CD4-positive, alpha-beta T cell (primary cell): Measurements from ENCODE around the gene RPS6KA2. TPM values are rescaled to one million over a fixed set of nuclear protein-coding genes. Genes with fewer than 3 reads are reported as not detected.

ENCODE experiments used
- ATAC-seq: fragments of 200-7000 bp; cut with Tn5 transposase; one replicate; pipeline ENCODE4 v1.10.0; 2022; ENCODE audit warnings: mild to moderate bottlenecking; ENCODE audit not compliant: poor library complexity
- CTCF ChIA-PET: fragments of 350-600 bp; sonication (Branson Sonifier 250); formaldehyde crosslinking; loops from one replicate; lab custom pipeline; 2021; ENCODE audit warnings: antibody characterized with exemption, inconsistent platforms; lab: Charles Lee
- POLR2A ChIA-PET: fragments of 350-600 bp; sonication (Branson Sonifier 250); formaldehyde crosslinking; loops from one replicate; lab custom pipeline; 2021; ENCODE audit warnings: antibody characterized with exemption, inconsistent platforms; lab: Charles Lee
- DNase-seq, 14 experiments: peaks; one replicate each; pipeline ENCODE4 v3.0.0-alpha.2; 2013 to 2020; ENCODE audit warnings: mixed read lengths in 2 of 14
- H3K27ac ChIP-seq, 2 donors: one replicate each; pipeline versions ENCODE4 v1.5.1 to v1.7.0; 2013; ENCODE audit warnings: low read length in 2 of 2, low read depth in 1 of 2, mild to moderate bottlenecking in 1 of 2
- H3K27me3 ChIP-seq, 2 experiments: 1 replicate in 1 of 2; 2 replicates in 1 of 2; pipeline versions ENCODE4 v1.6.1 to v1.7.0; 2013; ENCODE audit warnings: low read length in 2 of 2, control low read depth in 1 of 2, mild to moderate bottlenecking in 1 of 2, moderate library complexity in 1 of 2; ENCODE audit not compliant: insufficient read depth in 2 of 2, control insufficient read depth in 1 of 2
- H3K36me3 ChIP-seq: one replicate; pipeline ENCODE4 v1.6.1; 2013; ENCODE audit warnings: low read length, control low read depth; ENCODE audit not compliant: insufficient read depth
- H3K4me1 ChIP-seq: one replicate; pipeline ENCODE4 v1.6.1; 2013; ENCODE audit warnings: low read length, control low read depth; ENCODE audit not compliant: insufficient read depth
- H3K4me3 ChIP-seq: one replicate; pipeline ENCODE4 v1.5.1; 2013; ENCODE audit warnings: mild to moderate bottlenecking, low read length, moderate library complexity
- H3K9me3 ChIP-seq, 2 experiments: 1 replicate in 1 of 2; 2 replicates in 1 of 2; pipeline versions ENCODE4 v1.6.1 to v1.7.0; 2013; ENCODE audit warnings: low read length in 2 of 2, mild to moderate bottlenecking in 2 of 2, control low read depth in 1 of 2, moderate library complexity in 1 of 2; ENCODE audit not compliant: control insufficient read depth in 1 of 2, insufficient read depth in 1 of 2
- H3K27ac Mint-ChIP-seq: one replicate; pipeline ENCODE4 v1.8.0; 2020; ENCODE audit warnings: mixed read lengths
- H3K27me3 Mint-ChIP-seq: one replicate; pipeline ENCODE4 v1.8.0; 2021; ENCODE audit warnings: mixed read lengths
- H3K36me3 Mint-ChIP-seq: one replicate; pipeline ENCODE4 v1.8.0; 2021; ENCODE audit warnings: low read depth, mixed read lengths
- H3K4me1 Mint-ChIP-seq: one replicate; pipeline ENCODE4 v1.8.0; 2021; ENCODE audit warnings: low read depth, mixed read lengths
- H3K4me3 Mint-ChIP-seq: one replicate; pipeline ENCODE4 v1.8.0; 2020; ENCODE audit warnings: mild to moderate bottlenecking, mixed read lengths
- H3K9me3 Mint-ChIP-seq: one replicate; pipeline ENCODE4 v1.8.0; 2020; ENCODE audit warnings: mixed read lengths
- intact Hi-C, 2 experiments: fragments of 100-400 bp; cut with DNase I in 1 of 2; cut with micrococcal nuclease in 1 of 2; formaldehyde crosslinking; loops; one replicate each; pipeline versions ENCODE4 v1.15.1 to v1.9.0; 2023 to 2025; cut with DNase I, micrococcal nuclease
- total RNA-seq, 174 experiments: library from RNA in 2 of 174; stranded (reverse) in 2 of 174; gene quantifications; one replicate each; pipeline ENCODE4 v1.2.3 and lab custom pipeline; 2021 to 2026
- TF ChIP-seq, protein P1 (sequence below): fragments of 200-600 bp; IDR thresholded peaks from one replicate; pipeline ENCODE4 v1.8.0; 2022; ENCODE audit warnings: antibody characterized with exemption, mild to moderate bottlenecking

RPS6KA2 gene
- total RNA-seq, 2 experiments from 2014 or later: 5.6 to 6.2 TPM

DNA sequence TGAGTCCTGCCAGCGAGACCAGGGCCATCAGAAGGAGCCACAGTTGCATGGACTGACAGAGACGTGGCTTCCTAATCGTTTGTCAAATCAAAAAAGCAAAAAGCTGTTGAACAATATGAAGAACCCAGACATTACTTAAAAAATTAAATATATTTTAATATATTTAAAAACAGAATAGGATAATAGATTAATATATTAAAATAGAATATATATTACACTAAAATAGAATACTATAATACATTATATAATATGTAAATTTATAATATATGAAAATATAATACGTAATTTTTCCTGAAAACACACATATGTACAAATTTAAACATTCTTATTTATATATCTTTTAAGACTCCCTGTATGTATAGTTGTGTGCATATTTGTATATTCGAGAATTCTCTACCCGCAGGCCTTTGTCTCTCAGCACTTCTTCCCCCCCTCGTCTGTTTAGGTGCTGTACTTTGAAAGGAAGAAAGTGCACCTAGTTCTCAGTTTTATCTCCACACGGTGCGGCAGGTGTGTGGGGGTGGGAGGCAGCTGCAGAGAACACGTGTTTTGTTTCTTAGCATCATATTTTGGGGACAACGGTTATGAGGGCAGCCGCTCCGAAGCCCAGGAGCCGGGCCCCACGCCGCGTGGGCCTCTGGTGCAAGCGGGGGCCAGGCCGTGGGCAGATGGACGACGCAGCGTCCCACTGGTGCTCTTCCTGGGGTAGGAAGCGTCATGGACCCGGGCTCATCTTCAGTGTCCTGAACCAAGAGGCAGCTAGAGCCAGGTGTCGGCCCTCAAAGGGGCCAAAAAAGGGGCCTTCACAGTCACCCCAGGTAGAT, 172.1 kb downstream of the RPS6KA2 start:
- H3K36me3 ChIP-seq: no peaks in the 10 kb centered on the region
- Mint-ChIP-seq H3K27ac (no peak overlapping the region), H3K4me1 (peaks cover 4% of the 10 kb centered on the region), H3K4me3 (no peak overlapping the region), H3K36me3 (peaks cover 15% of the 10 kb centered on the region), H3K9me3 (peaks cover 2% of the 10 kb centered on the region), H3K27me3 (no peaks in the 10 kb centered on the region)
- no peak for ATAC-seq
- no peak overlapping the region for H3K27ac ChIP-seq
- TF ChIP-seq, protein P1, sequence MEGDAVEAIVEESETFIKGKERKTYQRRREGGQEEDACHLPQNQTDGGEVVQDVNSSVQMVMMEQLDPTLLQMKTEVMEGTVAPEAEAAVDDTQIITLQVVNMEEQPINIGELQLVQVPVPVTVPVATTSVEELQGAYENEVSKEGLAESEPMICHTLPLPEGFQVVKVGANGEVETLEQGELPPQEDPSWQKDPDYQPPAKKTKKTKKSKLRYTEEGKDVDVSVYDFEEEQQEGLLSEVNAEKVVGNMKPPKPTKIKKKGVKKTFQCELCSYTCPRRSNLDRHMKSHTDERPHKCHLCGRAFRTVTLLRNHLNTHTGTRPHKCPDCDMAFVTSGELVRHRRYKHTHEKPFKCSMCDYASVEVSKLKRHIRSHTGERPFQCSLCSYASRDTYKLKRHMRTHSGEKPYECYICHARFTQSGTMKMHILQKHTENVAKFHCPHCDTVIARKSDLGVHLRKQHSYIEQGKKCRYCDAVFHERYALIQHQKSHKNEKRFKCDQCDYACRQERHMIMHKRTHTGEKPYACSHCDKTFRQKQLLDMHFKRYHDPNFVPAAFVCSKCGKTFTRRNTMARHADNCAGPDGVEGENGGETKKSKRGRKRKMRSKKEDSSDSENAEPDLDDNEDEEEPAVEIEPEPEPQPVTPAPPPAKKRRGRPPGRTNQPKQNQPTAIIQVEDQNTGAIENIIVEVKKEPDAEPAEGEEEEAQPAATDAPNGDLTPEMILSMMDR: no peak
- no peak overlapping the region for H3K4me3 ChIP-seq
- H3K27me3 ChIP-seq: no peaks in the 10 kb centered on the region
- H3K9me3 ChIP-seq: peaks cover 0 to 3% of the 10 kb centered on the region in 2 experiments
- POLR2A ChIA-PET: no interaction called here
- intact Hi-C loops: no loop called here
- CTCF ChIA-PET: no interaction called here
- no peak for DNase-seq
- H3K4me1 ChIP-seq: peaks cover 3% of the 10 kb centered on the region

DNA sequence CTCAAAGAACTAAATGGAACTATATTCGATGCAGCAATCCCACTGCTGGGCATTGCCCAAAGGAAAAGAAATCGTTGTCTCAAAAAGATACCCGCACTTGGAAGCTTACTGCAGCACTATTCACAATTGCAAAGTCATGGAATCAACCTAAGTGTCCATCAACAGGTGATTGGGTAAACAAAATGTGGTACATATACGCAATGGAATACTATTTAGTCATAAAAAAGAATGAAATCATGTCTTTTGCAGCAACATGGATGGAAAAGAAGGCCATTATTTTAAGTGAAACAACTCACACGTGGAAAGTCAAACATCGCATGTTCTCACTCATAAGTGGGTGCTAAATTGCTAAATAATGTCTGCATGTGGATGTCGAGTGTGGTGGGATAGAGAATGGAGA, 173.4 kb downstream of the RPS6KA2 start:
- Mint-ChIP-seq H3K4me1 (peaks cover 4% of the 10 kb centered on the region), H3K4me3 (no peak overlapping the region), H3K36me3 (peaks cover 7% of the 10 kb centered on the region), H3K27me3 (no peaks in the 10 kb centered on the region), H3K9me3 (peaks cover 2% of the 10 kb centered on the region), H3K27ac (no peak overlapping the region)
- DNase-seq (no peak), ATAC-seq (no peak)
- no peak overlapping the region for H3K4me3 ChIP-seq
- H3K4me1 ChIP-seq: peaks cover 3% of the 10 kb centered on the region
- no peak overlapping the region for H3K27ac ChIP-seq
- no peaks in the 10 kb centered on the region for H3K36me3 ChIP-seq
- TF ChIP-seq, protein P1: no peak
- ChIA-PET CTCF (no interaction called here), POLR2A (no interaction called here)
- no peaks in the 10 kb centered on the region for H3K27me3 ChIP-seq
- H3K9me3 ChIP-seq: no peaks in the 10 kb centered on the region
- intact Hi-C loops: no loop called here

DNA sequence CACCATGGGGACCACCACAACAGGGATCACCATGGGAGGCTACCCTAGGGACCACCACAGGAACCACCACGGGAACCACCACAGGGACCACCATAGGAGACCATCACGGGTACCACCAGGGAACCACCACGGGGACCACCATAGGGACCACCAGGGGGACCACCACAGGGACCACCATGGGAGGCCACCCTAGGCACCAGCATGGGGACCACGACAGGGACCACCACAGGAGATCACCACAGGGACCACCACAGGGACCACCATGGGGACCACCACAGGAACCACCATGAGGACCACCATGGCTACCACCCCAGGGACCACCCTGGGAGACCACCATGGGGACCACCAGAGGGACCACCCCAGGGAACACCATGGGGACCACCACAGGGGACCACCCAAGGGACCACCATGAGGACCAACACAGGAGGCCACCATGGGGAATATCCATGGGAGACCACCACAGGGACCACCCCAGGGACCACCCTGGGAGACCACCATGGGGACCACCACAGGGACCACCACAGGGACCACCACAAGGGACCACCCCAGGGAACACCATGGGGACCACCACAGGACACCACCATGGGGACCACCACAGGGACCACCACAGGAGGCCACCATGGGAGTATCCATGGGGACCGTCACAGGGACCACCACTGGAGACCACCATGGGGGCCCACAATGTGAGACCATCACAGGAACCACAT, 176.7 kb downstream of the RPS6KA2 start:
- Mint-ChIP-seq H3K27me3 (no peaks in the 10 kb centered on the region), H3K27ac (no peak overlapping the region), H3K36me3 (no peaks in the 10 kb centered on the region), H3K9me3 (peaks cover 2% of the 10 kb centered on the region), H3K4me3 (no peak overlapping the region), H3K4me1 (no peaks in the 10 kb centered on the region)
- CTCF ChIA-PET: no interaction called here
- POLR2A ChIA-PET: no interaction called here
- H3K36me3 ChIP-seq: no peaks in the 10 kb centered on the region
- intact Hi-C loops: no loop called here
- ATAC-seq (no peak), DNase-seq (no peak)
- H3K4me1 ChIP-seq: no peaks in the 10 kb centered on the region
- H3K9me3 ChIP-seq: no peaks in the 10 kb centered on the region
- no peak overlapping the region for H3K27ac ChIP-seq
- TF ChIP-seq, protein P1: no peak
- no peak overlapping the region for H3K4me3 ChIP-seq
- no peaks in the 10 kb centered on the region for H3K27me3 ChIP-seq
